Measurements from ENCODE around the gene MRGPRD. TPM values are rescaled to one million over a fixed set of nuclear protein-coding genes. Genes with fewer than 3 reads are reported as not detected.
"Not testable (repeated sequence)": the region's sequence is repeated elsewhere in the genome, so short reads cannot be mapped to it uniquely, and the experiment has no call there.

Gene MRGPRD
- total RNA-seq, 1 experiment from 2014 or later, result not detected

GRCh38 chr11:69003866-69004367, 23.1 kb upstream of the MRGPRD start:
- Histone ChIP-seq H3K27me3 (ENCODE audit: low read length) (no peaks in the 10 kb centered on the region), H4K20me1 (ENCODE audit: insufficient read depth, low read depth, low read length) (no peaks in the 10 kb centered on the region), H3K9me2 (replicated peaks; ENCODE audit: insufficient read depth, low read length) (no peaks in the 10 kb centered on the region), H2AFZ (ENCODE audit: low read length) (no peak overlapping the region), H3K27ac (ENCODE audit: low read length) (no peak overlapping the region), H3K9ac (ENCODE audit: low read length) (no peak overlapping the region), H3K4me1 (ENCODE audit: low read length) (no peaks in the 10 kb centered on the region), H3K79me2 (ENCODE audit: low read length) (no peaks in the 10 kb centered on the region), H3K9me3 (ENCODE audit: low read length) (no peaks in the 10 kb centered on the region), H3K4me3 (ENCODE audit: low read length) (no peak overlapping the region), H3K36me3 (ENCODE audit: insufficient read depth, low read length) (no peaks in the 10 kb centered on the region), H3K4me2 (ENCODE audit: low read depth, low read length, poor library complexity, severe bottlenecking) (no peak overlapping the region)
- no peak for DNase-seq

DNA sequence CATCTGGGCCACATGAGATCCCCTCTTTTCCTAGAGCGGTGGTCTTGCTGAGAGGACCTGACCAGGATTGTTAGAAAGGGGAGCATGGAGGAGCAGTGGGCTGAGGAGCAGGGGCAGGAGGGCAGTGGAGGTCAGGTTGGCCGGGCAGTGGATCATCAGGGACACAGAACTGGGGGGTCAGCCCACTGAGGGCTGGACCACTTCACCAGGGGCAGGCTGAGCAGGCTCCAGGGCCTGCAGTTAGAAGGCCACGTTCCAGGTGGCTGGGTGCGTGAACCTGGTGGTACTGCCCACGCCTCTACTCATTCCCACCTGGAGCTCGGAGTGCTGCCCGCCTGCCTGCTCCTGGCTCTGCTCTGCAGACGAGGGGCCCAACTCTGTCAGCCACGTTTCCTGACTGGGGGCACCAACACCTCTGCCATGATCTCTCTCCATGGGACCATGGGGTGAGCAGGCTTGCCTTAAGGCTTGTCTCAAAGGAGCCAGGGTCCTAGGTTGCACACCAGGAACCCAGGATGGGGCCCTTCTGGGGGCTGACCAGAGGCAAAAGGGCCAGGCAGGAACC, 22.6 kb upstream of the MRGPRD start:
- no peaks in the 10 kb centered on the region for H3K9me3 ChIP-seq (ENCODE audit: low read length)
- H3K9ac ChIP-seq (ENCODE audit: low read length), result no peak overlapping the region
- no peak overlapping the region for H2AFZ ChIP-seq (ENCODE audit: low read length)
- H4K20me1 ChIP-seq (ENCODE audit: insufficient read depth, low read depth, low read length), result no peaks in the 10 kb centered on the region
- H3K4me1 ChIP-seq (ENCODE audit: low read length), result no peaks in the 10 kb centered on the region
- no peak overlapping the region for H3K27ac ChIP-seq (ENCODE audit: low read length)
- no peaks in the 10 kb centered on the region for H3K36me3 ChIP-seq (ENCODE audit: insufficient read depth, low read length)
- no peak overlapping the region for H3K4me2 ChIP-seq (ENCODE audit: low read depth, low read length, poor library complexity, severe bottlenecking)
- no peak overlapping the region for H3K4me3 ChIP-seq (ENCODE audit: low read length)
- DNase-seq, result no peak
- H3K79me2 ChIP-seq (ENCODE audit: low read length), result no peaks in the 10 kb centered on the region
- H3K9me2 ChIP-seq (replicated peaks; ENCODE audit: insufficient read depth, low read length), result no peaks in the 10 kb centered on the region
- H3K27me3 ChIP-seq (ENCODE audit: low read length), result no peaks in the 10 kb centered on the region

DNA sequence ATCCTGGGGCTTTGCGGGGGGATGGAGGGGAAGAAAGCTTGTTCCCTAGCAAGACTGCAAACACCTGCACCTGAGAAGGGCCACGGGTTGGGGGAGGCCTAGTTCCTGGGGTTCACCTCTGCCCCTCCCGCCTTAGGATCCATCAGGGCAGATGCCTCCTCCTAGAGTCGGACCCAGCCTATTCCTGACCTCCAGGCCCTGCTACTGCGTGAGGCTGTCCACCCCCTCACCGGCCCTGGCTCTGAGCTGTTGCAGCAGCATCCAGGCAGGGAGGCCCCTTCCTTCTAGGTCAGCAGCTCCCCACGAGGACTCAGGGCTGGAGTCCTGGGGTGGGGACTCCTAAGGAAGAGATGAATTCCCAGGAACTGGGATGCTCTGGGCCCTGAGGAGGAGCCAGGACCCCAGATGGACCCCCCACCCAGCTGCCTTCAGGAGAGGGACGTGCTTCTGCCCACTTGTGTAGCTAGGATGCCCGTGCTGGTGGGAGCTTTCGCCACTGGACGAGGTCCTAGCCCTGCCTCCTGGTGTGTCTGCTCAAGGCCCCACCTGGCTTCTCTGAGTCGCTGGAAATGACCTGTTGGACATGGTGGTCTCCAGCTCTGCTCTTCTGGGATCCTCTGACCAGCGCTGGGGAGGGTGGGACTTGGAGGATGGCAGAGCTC, 21.9 kb upstream of the MRGPRD start:
- Histone ChIP-seq H3K79me2 (ENCODE audit: low read length) (no peaks in the 10 kb centered on the region), H2AFZ (ENCODE audit: low read length) (no peak overlapping the region), H3K9me3 (ENCODE audit: low read length) (no peaks in the 10 kb centered on the region), H3K36me3 (ENCODE audit: insufficient read depth, low read length) (no peaks in the 10 kb centered on the region), H3K4me1 (ENCODE audit: low read length) (no peaks in the 10 kb centered on the region), H3K27ac (ENCODE audit: low read length) (no peak overlapping the region), H3K9me2 (replicated peaks; ENCODE audit: insufficient read depth, low read length) (no peaks in the 10 kb centered on the region), H3K4me2 (ENCODE audit: low read depth, low read length, poor library complexity, severe bottlenecking) (no peak overlapping the region), H3K27me3 (ENCODE audit: low read length) (no peaks in the 10 kb centered on the region), H3K9ac (ENCODE audit: low read length) (no peak overlapping the region), H3K4me3 (ENCODE audit: low read length) (no peak overlapping the region), H4K20me1 (ENCODE audit: insufficient read depth, low read depth, low read length) (no peaks in the 10 kb centered on the region)
- no peak for DNase-seq

- Histone ChIP-seq H2AFZ (ENCODE audit: low read length) (no peak overlapping the region), H3K9me3 (ENCODE audit: low read length) (no peaks in the 10 kb centered on the region), H3K9ac (ENCODE audit: low read length) (no peak overlapping the region)
Observed at GRCh38 chr11:69002110-69002569, 21.4 kb upstream of the MRGPRD start.

DNA sequence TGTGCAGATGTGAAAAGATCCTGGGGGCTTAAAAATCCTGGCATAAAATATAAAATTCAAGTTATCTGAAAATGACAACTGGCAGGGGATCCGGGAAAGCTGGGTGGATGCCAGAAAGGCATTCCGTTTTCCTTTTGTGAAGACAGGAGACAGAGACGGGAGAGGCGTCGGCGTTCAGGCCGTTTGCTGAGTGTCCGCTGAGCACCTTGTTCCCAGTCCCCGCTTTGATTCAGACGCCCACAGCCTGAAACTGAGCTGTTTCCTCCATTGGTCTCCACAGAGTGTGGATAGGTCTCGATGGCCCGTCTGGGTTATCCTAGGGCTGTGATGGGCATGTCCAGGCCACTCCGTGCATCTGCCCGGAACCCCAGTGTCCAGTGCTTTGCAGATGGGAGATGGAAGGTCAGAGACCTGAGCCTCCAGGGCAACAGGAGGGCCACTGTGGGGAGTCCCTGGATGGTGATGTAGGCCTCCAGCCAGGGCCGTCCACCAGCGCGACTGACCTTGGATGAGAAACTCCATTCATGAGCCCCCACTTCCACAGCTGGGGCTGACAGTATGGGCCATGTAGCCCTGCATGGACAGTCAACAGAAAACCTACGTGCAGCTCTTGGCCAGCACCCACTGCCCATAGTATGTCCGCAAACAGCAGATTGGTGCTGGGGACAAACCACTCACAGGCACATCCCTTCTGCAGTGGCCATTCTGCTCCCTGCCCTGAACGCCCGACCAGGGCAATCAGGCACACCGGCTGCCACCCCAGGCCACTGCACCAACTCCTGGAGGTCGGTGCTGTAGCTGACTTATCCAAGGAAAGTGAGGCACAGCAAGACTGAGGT, 20.7 kb upstream of the MRGPRD start:
- Histone ChIP-seq H3K9me3 (ENCODE audit: low read length) (no peaks in the 10 kb centered on the region), H3K27ac (ENCODE audit: low read length) (no peak overlapping the region), H3K4me1 (ENCODE audit: low read length) (no peaks in the 10 kb centered on the region), H4K20me1 (ENCODE audit: insufficient read depth, low read depth, low read length) (no peaks in the 10 kb centered on the region), H3K79me2 (ENCODE audit: low read length) (no peaks in the 10 kb centered on the region), H3K36me3 (ENCODE audit: insufficient read depth, low read length) (no peaks in the 10 kb centered on the region), H3K27me3 (ENCODE audit: low read length) (no peaks in the 10 kb centered on the region), H3K9ac (ENCODE audit: low read length) (no peak overlapping the region), H3K4me2 (ENCODE audit: low read depth, low read length, poor library complexity, severe bottlenecking) (no peak overlapping the region), H3K9me2 (replicated peaks; ENCODE audit: insufficient read depth, low read length) (no peaks in the 10 kb centered on the region), H2AFZ (ENCODE audit: low read length) (no peak overlapping the region), H3K4me3 (ENCODE audit: low read length) (no peak overlapping the region)
- no peak for DNase-seq

More at GRCh38 chr11:69002110-69002569, 21.4 kb upstream of the MRGPRD start:
- Histone ChIP-seq H3K9me2 (replicated peaks; ENCODE audit: insufficient read depth, low read length) (no peaks in the 10 kb centered on the region), H3K79me2 (ENCODE audit: low read length) (no peaks in the 10 kb centered on the region), H4K20me1 (ENCODE audit: insufficient read depth, low read depth, low read length) (no peaks in the 10 kb centered on the region), H3K27me3 (ENCODE audit: low read length) (no peaks in the 10 kb centered on the region), H3K4me1 (ENCODE audit: low read length) (no peaks in the 10 kb centered on the region), H3K4me2 (ENCODE audit: low read depth, low read length, poor library complexity, severe bottlenecking) (no peak overlapping the region), H3K36me3 (ENCODE audit: insufficient read depth, low read length) (no peaks in the 10 kb centered on the region), H3K27ac (ENCODE audit: low read length) (no peak overlapping the region), H3K4me3 (ENCODE audit: low read length) (no peak overlapping the region)
- DNase-seq, result no peak

GRCh38 chr11:69000831-69001242, 20.1 kb upstream of the MRGPRD start:
- H3K9me2 ChIP-seq (replicated peaks; ENCODE audit: insufficient read depth, low read length), result no peaks in the 10 kb centered on the region
- H2AFZ ChIP-seq (ENCODE audit: low read length), result no peak overlapping the region
- H3K79me2 ChIP-seq (ENCODE audit: low read length), result no peaks in the 10 kb centered on the region
- no peaks in the 10 kb centered on the region for H3K4me1 ChIP-seq (ENCODE audit: low read length)
- no peak overlapping the region for H3K27ac ChIP-seq (ENCODE audit: low read length)
- H3K36me3 ChIP-seq (ENCODE audit: insufficient read depth, low read length), result no peaks in the 10 kb centered on the region
- H3K4me3 ChIP-seq (ENCODE audit: low read length), result no peak overlapping the region
- DNase-seq, result no peak
- no peaks in the 10 kb centered on the region for H4K20me1 ChIP-seq (ENCODE audit: insufficient read depth, low read depth, low read length)
- no peak overlapping the region for H3K4me2 ChIP-seq (ENCODE audit: low read depth, low read length, poor library complexity, severe bottlenecking)
- no peaks in the 10 kb centered on the region for H3K27me3 ChIP-seq (ENCODE audit: low read length)
- no peaks in the 10 kb centered on the region for H3K9me3 ChIP-seq (ENCODE audit: low read length)
- H3K9ac ChIP-seq (ENCODE audit: low read length), result no peak overlapping the region

DNA sequence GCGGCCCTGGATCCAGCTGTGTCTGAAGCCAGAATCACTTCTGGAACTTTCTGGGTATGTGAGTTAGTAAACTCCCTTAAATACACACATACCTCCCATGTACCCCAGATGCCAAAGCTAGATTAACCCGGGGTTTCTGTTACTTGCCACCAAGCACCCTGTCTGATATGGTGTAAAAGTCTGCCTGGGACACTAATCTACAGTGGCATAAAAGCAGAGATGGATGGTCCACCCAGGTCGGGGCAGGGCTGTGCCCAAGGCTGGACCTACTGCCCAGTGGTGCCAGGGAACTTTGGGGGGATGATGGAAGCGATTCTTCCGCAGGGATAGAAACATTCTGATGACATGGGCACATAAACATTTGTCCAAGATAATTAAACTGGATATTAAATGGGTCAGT, 19.6 kb upstream of the MRGPRD start:
- Histone ChIP-seq H2AFZ (ENCODE audit: low read length) (no peak overlapping the region), H3K4me2 (ENCODE audit: low read depth, low read length, poor library complexity, severe bottlenecking) (no peak overlapping the region), H3K4me3 (ENCODE audit: low read length) (no peak overlapping the region), H3K9me3 (ENCODE audit: low read length) (no peaks in the 10 kb centered on the region), H3K79me2 (ENCODE audit: low read length) (no peaks in the 10 kb centered on the region), H3K4me1 (ENCODE audit: low read length) (no peaks in the 10 kb centered on the region), H3K9ac (ENCODE audit: low read length) (no peak overlapping the region), H4K20me1 (ENCODE audit: insufficient read depth, low read depth, low read length) (no peaks in the 10 kb centered on the region), H3K9me2 (replicated peaks; ENCODE audit: insufficient read depth, low read length) (no peaks in the 10 kb centered on the region), H3K36me3 (ENCODE audit: insufficient read depth, low read length) (no peaks in the 10 kb centered on the region), H3K27ac (ENCODE audit: low read length) (no peak overlapping the region), H3K27me3 (ENCODE audit: low read length) (no peaks in the 10 kb centered on the region)
- no peak for DNase-seq

GRCh38 chr11:68999748-69000355, 19.1 kb upstream of the MRGPRD start:
- H3K4me3 ChIP-seq (ENCODE audit: low read length); H4K20me1 ChIP-seq (ENCODE audit: insufficient read depth, low read depth, low read length); H3K36me3 ChIP-seq (ENCODE audit: insufficient read depth, low read length); H3K79me2 ChIP-seq (ENCODE audit: low read length); H3K9ac ChIP-seq (ENCODE audit: low read length); H3K4me1 ChIP-seq (ENCODE audit: low read length); H3K9me3 ChIP-seq (ENCODE audit: low read length); H2AFZ ChIP-seq (ENCODE audit: low read length); H3K27me3 ChIP-seq (ENCODE audit: low read length); DNase-seq; H3K9me2 ChIP-seq (replicated peaks; ENCODE audit: insufficient read depth, low read length); H3K4me2 ChIP-seq (ENCODE audit: low read depth, low read length, poor library complexity, severe bottlenecking); H3K27ac ChIP-seq (ENCODE audit: low read length): not testable (repeated sequence)

Measured in Karpas-422 (cell line).